ENCODE data around the gene SYCP3. TPM values are rescaled to one million over a fixed set of nuclear protein-coding genes. Genes with fewer than 3 reads are reported as not detected.

The SYCP3 gene
- total and polyA plus RNA-seq, 2 of the 8 experiments (the other 6 are each of a cell fraction or from before 2014, with no cell fraction given) = 0.02 to 0.07 TPM

- no peaks in the 10 kb centered on the region for H3K4me1 ChIP-seq (replicated peaks in 1 of 4; ENCODE audit: control insufficient read depth in 3 of 4, insufficient read depth in 4 of 4, low read length in 3 of 4)
- CTCF ChIA-PET (ENCODE audit: partially characterized antibody) = interaction anchor here (0.6 to 3.9 kb wide), 4 partner anchors 11 to 319 kb away, joined by 3 to 23 read pairs (median 6); partner anchors contain the start of gene GNPTAB
- no peak overlapping the region for H4K8ac ChIP-seq (ENCODE audit: extremely low read depth, insufficient read depth, low read length)
- H3K23me2 ChIP-seq (ENCODE audit: low read depth, low read length) = no peaks in the 10 kb centered on the region
- 91% methylated on average over 3 of the region's 3 CpGs; no CpG with 5 or more reads in 1 of the 2 experiments for WGBS, 2 experiments (ENCODE audit: extremely low coverage in 1 of 2, insufficient coverage in 1 of 2, insufficient read length in 1 of 2, insufficient replicate concordance in 2 of 2, low coverage in 1 of 2, low lambda C conversion rate in 2 of 2, missing lambda C conversion rate in 1 of 2)
- no peaks in the 10 kb centered on the region for H3K79me2 ChIP-seq (ENCODE audit: control insufficient read depth in 1 of 2, insufficient read depth in 2 of 2, low read length in 2 of 2)
- no peak overlapping the region for H4K5ac ChIP-seq (ENCODE audit: insufficient read length, low read depth, low read length)
- H2BK15ac ChIP-seq (ENCODE audit: low read length) = no peak overlapping the region
- no peak overlapping the region for H2AFZ ChIP-seq (ENCODE audit: low read length)
- H3K14ac ChIP-seq (ENCODE audit: insufficient read length) = no peak overlapping the region
- no peak overlapping the region for H3K4me3 ChIP-seq (ENCODE audit: extremely low read depth in 1 of 4, insufficient read depth in 2 of 4, low read depth in 3 of 4, low read length in 4 of 4)
- DNase-seq (ENCODE audit: low read depth in 1 of 2, low spot score in 2 of 2) = no peak
- no peak overlapping the region for H3K4me2 ChIP-seq (ENCODE audit: insufficient read depth in 1 of 2, low read depth in 2 of 2, low read length in 2 of 2)
- H3K56ac ChIP-seq (replicated peaks; ENCODE audit: insufficient read length, low read depth, low read length) = no peak overlapping the region
- no peak overlapping the region for H3K27ac ChIP-seq (ENCODE audit: low read depth, low read length)
- no peak overlapping the region for H3K9ac ChIP-seq (replicated peaks in 1 of 4; ENCODE audit: extremely low read depth in 1 of 4, low read depth in 3 of 4, low read length in 3 of 4)
- no peak overlapping the region for H2BK5ac ChIP-seq (ENCODE audit: low read depth, low read length)
- POLR2A ChIA-PET (ENCODE audit: partially characterized antibody) = no interaction called here
- H3K4ac ChIP-seq (replicated peaks; ENCODE audit: insufficient read length, low read depth, low read length) = no peak overlapping the region
- no peak overlapping the region for H3K18ac ChIP-seq (ENCODE audit: extremely low read depth, low read length)
- peaks cover 0 to 2% of the 10 kb centered on the region in 2 experiments for H4K20me1 ChIP-seq (replicated peaks in 1 of 2; ENCODE audit: control insufficient read depth in 1 of 2, insufficient read depth in 2 of 2, low read length in 2 of 2)
- H2BK120ac ChIP-seq (replicated peaks; ENCODE audit: low read depth, low read length) = no peak overlapping the region
- no peak for FAIRE-seq
- H3K36me3 ChIP-seq (ENCODE audit: control insufficient read depth in 2 of 4, insufficient read depth in 4 of 4, low read length in 3 of 4) = peaks cover 0 to 41% (median 15%) of the 10 kb centered on the region in 4 experiments; a peak in 7 of 8 replicates
- no peaks in the 10 kb centered on the region for H3K79me1 ChIP-seq (ENCODE audit: low read depth, low read length)
- H2BK20ac ChIP-seq (ENCODE audit: low read length) = no peak overlapping the region
- no peak overlapping the region for H3K23ac ChIP-seq (ENCODE audit: insufficient read length)
- no peak overlapping the region for H4K91ac ChIP-seq (replicated peaks; ENCODE audit: insufficient read length, low read length)
- H2BK12ac ChIP-seq (ENCODE audit: low read depth, low read length) = no peak overlapping the region
- no peaks in the 10 kb centered on the region for H3K27me3 ChIP-seq (replicated peaks in 1 of 4; ENCODE audit: control insufficient read depth in 3 of 4, extremely low read depth in 1 of 4, insufficient read depth in 3 of 4, low read length in 3 of 4)
- H3K9me3 ChIP-seq (ENCODE audit: insufficient read depth in 2 of 2, low read depth in 1 of 2, low read length in 1 of 2) = no peaks in the 10 kb centered on the region
- H2AK5ac ChIP-seq (ENCODE audit: low read depth, low read length) = no peak overlapping the region
- TF ChIP-seq CTCF (IDR thresholded peaks at IDR 0.05; ENCODE audit: control extremely low read depth in 1 of 3, insufficient read depth in 1 of 3, low read depth in 1 of 3, low read length in 3 of 3) = no peak
- TF ChIP-seq NANOG (IDR thresholded peaks at IDR 0.05; ENCODE audit: insufficient read depth, low read depth, low read length, poor library complexity, severe bottlenecking) = no peak
- TF ChIP-seq YY1 (IDR thresholded peaks at IDR 0.05; ENCODE audit: low read depth, low read length) = no peak
- no peak for TF ChIP-seq RXRA (IDR thresholded peaks at IDR 0.05; ENCODE audit: insufficient read depth, low read depth, low read length)
- no peak for TF ChIP-seq SUZ12 (IDR thresholded peaks at IDR 0.05; ENCODE audit: low read length)
- no peak for TF ChIP-seq TAF1 (IDR thresholded peaks at IDR 0.05; ENCODE audit: low read depth, low read length)
- no peak for TF ChIP-seq CREB1 (IDR thresholded peaks at IDR 0.05)
- TF ChIP-seq SP4 (IDR thresholded peaks at IDR 0.05; ENCODE audit: low read length) = no peak
- TF ChIP-seq NRF1 (IDR thresholded peaks at IDR 0.05; ENCODE audit: low read depth, low read length) = no peak
- no peak for TF ChIP-seq ATF2 (IDR thresholded peaks at IDR 0.05; ENCODE audit: low read length)
Measured at GRCh38 chr12:101782273-101782731, 43.0 kb upstream of the SYCP3 start.

Data from H1 (cell line).